HG03439 (cell line): ENCODE data around the gene MMP15.
"Not testable (repeated sequence)": the region's sequence is repeated elsewhere in the genome, so short reads cannot be mapped to it uniquely, and the experiment has no call there.

Source experiments
- ATAC-seq: cut with Tn5 transposase; IDR thresholded peaks from one replicate; pipeline ENCODE4 v1.9.1; 2021; ENCODE audit warnings: mild to moderate bottlenecking, moderate library complexity; ENCODE audit not compliant: unreplicated experiment

Gene MMP15

GRCh38 chr16:58048494-58049231 lies 23.1 kb downstream of the MMP15 start:
- ATAC-seq: no peak

GRCh38 chr16:58049232-58050185 lies 24.0 kb downstream of the MMP15 start:
- no peak for ATAC-seq

DNA sequence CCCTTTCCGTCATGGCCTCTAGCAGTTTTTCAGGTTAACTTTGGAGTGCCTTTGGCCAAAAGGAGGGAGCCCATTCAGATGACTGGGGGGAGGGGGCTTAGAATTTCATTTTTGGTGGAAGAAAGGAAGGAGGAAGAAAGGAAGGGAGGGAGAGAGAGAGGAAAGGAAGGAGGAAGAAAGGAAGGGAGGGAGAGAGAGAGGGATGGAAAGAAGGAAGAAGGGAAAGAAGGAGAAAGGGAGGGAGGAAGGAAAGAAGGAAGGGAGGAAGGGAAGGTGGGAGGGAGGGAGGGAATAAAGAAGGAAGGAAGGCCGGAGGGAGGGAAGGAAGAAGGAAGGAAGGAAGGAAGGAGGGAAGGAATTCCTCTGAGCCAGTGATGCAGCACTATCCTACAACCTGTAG lies 25.7 kb downstream of the MMP15 start:
- ATAC-seq: no peak

DNA sequence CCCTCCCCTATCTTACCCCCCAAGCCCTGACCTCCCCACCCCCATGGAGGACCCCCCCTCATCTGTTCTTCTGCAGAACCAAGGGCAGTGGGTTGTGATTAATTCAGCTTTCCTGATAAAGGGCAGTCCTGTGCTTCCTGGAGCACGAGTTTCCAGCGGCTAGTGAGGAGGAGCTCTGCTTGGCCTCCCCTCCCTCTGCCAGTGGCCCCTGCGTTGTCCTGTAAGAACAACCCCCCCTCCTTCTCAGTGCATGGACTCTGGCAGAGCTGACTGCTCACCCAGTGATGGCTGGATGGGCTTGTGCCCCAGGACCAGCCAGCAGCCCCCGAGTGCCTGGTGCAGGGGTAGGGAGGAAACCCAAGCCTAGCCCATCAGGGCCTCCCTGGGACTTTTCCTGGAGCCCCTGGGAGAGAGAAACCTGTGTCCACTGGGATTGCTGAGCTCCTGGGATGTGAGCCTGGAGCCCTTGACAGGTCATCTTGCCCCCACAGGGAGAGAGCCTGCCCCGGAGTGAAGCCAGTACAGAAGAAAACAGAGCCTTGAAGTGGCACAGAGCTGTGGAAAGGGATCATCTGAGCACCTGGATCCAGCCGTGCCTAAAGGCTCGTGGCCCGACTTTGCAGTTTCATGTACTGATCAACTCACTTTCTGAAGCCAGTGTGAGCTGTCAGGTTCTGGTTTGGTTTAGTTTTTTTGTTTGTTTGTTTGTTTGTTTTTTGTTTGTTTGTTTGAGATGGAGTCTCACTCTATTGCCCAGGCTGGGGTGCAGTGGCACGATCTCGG lies 26.5 kb downstream of the MMP15 start:
- ATAC-seq: no peak

DNA sequence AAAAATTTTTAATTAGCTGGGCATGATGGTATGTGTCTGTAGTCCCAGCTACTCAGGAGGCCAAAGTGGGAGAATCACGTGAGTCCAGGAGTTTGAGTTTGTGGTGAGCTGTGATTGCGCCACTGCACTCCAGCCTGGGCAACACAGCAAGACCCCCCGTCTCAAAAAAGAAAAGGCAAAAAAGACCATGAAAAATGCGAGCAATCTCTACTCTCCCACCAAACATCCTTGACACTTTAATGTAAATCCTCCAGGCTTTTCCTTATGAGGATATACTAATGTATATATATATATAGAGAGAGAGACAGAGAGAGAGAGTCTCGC lies 28.1 kb downstream of the MMP15 start:
- no peak for ATAC-seq

DNA sequence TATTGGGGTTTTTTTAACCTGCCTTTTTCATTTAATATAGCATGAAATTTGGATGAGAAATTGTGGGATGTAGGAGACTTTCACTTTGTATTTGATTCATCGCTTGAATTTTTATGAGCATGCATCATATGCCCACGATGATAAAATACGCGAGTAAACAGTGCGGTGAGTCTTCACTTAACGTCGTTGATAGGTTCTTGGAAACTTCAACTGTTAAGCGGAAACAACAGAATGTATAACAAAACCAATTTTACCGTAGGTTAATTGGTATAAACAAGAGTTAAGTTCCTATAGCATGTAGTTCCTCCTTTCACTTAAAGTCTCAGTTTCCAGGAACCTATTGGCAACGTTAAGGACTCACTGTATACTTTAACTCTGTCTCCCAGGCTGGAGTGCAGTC lies 28.7 kb downstream of the MMP15 start:
- no peak for ATAC-seq

GRCh38 chr16:58056580-58056979 lies 31.0 kb downstream of the MMP15 start:
- ATAC-seq: no peak

GRCh38 chr16:58057121-58057520 lies 31.6 kb downstream of the MMP15 start:
- no peak for ATAC-seq

GRCh38 chr16:58057784-58058183 lies 32.2 kb downstream of the MMP15 start:
- no peak for ATAC-seq

GRCh38 chr16:58062821-58063220 lies 37.3 kb downstream of the MMP15 start:
- no peak for ATAC-seq

- no peak for ATAC-seq
These were observed 38.0 kb downstream of the MMP15 start for GRCh38 chr16:58063377-58064076.

DNA sequence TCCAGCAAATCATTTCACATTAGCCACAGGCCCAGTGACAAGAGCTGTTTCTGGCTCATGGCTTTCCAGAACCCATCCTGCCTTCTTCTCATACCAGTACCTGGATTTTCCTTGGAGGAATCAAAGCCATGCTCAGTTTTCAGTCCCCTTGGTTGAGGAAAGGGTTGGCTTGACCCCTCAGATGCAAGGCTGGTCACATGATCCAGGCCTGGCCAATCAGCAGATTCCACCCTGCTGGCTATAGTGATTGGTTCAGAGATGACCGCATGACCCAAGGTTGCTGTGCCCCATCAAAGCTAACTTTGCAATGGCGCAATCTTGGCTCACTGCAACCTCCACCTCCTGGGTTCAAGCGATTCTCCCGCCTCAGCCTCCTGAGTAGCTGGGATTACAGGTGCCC lies 45.0 kb downstream of the MMP15 start:
- ATAC-seq: no peak

- ATAC-seq: not testable (repeated sequence)
These were observed 46.6 kb downstream of the MMP15 start for GRCh38 chr16:58072134-58072533.

DNA sequence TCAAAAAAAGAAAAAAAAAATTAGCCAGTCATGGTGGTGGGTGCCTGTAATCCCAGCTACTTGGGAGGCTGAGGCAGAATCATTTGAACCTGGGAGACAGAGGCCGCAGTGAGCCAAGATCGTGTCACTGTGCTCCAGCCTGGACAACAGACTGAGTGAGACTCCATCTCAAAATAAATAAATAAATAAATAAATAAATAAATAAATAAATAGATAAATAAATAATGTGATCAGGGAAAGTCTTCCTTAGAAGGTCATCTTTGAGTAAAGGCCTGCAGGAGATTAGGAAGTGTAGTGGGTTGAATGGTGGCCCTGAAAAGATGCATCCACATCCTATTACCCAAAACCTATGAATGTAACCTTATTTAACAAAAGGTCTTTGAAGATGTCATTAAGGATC lies 47.5 kb downstream of the MMP15 start:
- ATAC-seq: not testable (repeated sequence)

- ATAC-seq: no peak
These were observed 49.1 kb downstream of the MMP15 start for GRCh38 chr16:58074657-58075056.

DNA sequence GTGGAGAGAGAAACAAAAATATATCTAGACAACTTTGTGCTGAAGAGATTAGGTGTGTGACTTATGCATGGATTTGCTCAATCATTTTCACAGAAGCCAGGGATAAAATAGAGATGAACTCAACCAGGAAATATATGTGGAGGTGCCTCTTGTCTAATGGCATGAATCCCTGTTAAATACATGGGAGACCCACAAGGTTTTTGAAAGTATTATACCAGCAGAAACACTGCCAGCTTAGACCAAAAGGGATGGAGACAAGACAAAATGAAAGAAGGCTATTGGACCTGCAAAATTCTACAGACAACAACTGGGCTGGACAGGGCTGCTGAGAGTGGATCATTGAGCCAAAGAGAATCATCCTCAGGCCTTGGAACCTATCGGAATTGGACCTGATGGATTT lies 51.0 kb downstream of the MMP15 start:
- ATAC-seq: no peak

DNA sequence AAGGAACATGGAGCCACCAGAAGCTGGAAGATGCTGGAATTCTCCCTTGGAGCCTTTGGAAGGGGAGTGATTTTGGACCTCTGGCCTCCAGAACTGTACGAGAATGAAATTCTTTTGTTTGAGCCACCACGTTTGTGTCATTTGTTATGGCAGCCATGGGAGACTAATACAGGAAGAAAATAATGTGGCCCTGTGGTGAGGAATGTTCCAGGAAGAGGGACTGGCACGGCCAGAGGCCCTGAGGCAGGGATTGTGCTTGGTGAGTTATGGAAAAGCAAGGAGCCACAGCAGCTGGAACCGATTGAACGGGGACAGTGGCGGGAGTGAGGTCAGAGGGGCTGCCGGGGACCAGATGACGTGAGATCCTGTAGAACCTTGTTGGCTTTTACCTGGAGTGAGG lies 52.2 kb downstream of the MMP15 start:
- no peak for ATAC-seq

- ATAC-seq: not testable (repeated sequence)
These were observed 55.1 kb downstream of the MMP15 start for GRCh38 chr16:58080657-58081056.

DNA sequence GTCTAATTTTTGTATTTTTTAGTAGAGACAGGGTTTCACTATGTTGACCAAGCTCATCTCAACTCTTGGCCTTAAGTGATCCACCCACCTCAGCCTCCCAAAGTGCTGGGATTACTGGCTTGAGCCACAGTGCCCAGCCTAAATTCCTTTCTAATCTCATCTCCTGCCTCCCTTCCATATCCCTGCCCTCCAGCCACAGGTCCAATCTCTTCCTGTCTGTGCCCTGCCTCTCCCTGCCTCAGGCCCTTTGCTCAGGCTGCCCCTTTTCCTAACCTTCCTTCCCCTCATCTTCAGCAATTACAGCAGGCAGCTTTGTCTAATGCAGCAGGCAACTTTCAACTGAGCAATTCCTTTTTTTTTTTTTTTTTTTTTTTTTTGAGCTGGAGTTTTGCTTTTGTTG lies 56.8 kb downstream of the MMP15 start:
- no peak for ATAC-seq

GRCh38 chr16:58084635-58085034 lies 59.1 kb downstream of the MMP15 start:
- ATAC-seq: no peak

GRCh38 chr16:58085171-58085570 lies 59.6 kb downstream of the MMP15 start:
- ATAC-seq: no peak
